NCI-H1048 (cell line): ENCODE data around the gene TMEM231.
"Not testable (repeated sequence)": the region's sequence is repeated elsewhere in the genome, so short reads cannot be mapped to it uniquely, and the experiment has no call there.

Experiments
- DNase-seq: peaks from one replicate; lab custom pipeline; 2025; lab: John Stamatoyannopoulos, UW

Gene TMEM231

DNA sequence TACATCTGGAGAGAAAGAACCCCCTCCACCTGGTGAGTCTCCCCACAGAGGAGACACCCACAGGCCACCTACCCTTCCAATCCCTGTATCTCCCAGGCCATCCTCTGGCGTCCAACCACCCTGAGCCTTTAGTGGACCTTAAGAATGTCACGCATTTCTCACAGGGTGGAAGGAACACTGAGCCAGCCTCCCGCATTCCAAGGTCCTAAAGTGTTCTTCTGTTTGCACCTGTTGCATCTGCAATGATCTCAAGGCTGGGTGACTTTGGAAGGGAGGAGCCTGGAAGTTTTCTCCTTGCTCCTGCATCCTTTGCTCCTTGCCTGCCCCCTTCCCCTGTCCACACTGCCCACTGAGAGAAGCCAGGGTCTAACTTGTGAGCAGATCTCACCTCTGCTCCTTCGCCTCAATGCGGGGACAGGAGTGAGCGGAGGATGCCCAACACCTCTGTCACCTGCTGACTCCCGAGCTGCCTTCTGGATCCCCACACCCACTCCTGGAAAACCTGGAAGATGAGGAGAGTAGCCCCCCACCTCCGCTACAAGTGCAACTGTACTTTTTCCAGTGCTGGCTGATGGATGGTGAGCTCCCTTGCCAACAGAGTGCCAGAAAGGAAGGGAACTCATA is 23.8 kb downstream of the TMEM231 start:
- DNase-seq = no peak

DNA sequence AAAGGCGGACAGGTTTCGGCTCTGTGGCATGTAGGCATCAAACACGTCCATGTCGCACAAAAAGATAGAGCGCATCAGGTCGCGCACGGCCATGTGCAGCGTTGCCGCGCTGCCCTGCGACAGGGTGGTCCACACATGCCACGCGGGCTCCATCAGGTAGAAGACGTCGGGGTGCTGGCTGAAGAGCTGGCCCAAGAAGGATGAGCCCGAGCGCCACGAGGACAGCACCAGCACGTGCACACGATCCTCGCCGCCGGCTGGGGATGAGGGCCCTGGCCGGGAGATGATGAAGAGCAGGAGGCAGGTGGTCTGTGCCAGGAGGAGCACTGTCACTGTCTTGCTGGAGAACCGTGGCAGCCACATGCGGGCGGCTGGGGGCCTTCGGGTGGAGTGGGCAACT is 26.1 kb downstream of the TMEM231 start:
- DNase-seq = no peak

GRCh38 chr16:75529056-75529905 is 26.8 kb downstream of the TMEM231 start:
- DNase-seq = no peak

- DNase-seq = no peak
Measured at GRCh38 chr16:75527825-75528299, 28.2 kb downstream of the TMEM231 start.

- DNase-seq = no peak
Measured at GRCh38 chr16:75526032-75526790, 29.8 kb downstream of the TMEM231 start.

DNA sequence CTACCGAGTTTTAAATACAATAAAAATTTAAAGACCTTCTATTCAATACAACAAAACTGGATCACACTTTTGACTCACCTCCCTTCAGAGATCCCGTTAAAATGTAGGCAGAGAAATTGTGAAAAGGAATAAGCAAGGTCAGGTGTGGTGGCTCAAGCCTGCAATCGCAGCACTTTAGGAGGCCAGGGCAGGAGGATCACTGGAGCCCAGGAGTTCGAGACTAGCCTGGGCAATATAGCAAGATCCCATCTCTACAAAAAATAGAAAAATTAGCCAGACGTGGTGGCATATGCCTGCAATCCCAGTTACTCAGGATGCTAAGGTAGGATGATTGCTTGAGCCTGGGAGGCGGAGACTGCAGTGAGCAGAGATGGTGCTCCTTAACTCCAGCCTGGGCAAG is 36.9 kb downstream of the TMEM231 start:
- DNase-seq = no peak

DNA sequence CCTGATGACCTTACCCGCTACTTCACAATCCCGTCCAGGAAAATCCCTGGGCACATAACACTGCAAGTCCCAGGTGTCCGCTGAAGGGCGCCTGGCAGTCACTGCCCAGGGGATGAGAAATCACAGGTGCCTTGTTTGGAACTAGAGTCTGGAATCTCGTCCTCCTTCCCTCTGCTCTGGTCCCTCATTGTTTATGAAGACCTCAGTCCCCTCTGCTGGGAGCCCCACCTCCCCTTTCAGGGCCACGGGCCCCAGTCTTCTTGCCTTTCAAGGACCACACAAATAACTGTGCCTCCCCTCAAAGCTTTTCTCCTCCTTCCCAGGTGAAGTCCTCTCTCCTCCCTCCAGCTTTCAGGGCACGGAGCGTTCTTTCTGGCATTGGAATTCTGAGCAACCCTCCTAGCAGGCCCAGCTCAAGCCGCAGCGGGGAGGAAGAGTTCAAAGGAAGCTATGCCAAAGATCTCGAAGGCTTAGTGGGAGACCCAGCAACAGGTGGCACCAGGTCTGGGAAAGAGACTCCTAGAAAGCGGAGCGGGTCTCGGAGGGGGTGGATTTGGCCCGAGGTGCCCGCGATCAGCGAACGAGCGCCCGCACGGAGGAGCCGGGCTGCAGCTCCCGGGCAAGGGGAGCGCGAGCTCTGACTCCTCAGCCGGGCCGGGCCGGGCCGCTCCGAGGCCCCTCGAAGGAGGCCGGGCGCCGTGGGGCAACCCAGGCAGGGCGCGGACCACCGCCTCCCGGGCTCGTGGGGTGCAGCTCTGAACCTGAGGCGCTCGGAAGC is 39.7 kb downstream of the TMEM231 start:
- not testable (repeated sequence) for DNase-seq

GRCh38 chr16:75514296-75514695 is 41.8 kb downstream of the TMEM231 start:
- no peak for DNase-seq

- no peak for DNase-seq
Measured at GRCh38 chr16:75506574-75506973, 49.5 kb downstream of the TMEM231 start.

GRCh38 chr16:75506107-75506506 is 49.9 kb downstream of the TMEM231 start:
- no peak for DNase-seq

- DNase-seq = no peak
Measured at GRCh38 chr16:75503801-75504200, 52.3 kb downstream of the TMEM231 start.

DNA sequence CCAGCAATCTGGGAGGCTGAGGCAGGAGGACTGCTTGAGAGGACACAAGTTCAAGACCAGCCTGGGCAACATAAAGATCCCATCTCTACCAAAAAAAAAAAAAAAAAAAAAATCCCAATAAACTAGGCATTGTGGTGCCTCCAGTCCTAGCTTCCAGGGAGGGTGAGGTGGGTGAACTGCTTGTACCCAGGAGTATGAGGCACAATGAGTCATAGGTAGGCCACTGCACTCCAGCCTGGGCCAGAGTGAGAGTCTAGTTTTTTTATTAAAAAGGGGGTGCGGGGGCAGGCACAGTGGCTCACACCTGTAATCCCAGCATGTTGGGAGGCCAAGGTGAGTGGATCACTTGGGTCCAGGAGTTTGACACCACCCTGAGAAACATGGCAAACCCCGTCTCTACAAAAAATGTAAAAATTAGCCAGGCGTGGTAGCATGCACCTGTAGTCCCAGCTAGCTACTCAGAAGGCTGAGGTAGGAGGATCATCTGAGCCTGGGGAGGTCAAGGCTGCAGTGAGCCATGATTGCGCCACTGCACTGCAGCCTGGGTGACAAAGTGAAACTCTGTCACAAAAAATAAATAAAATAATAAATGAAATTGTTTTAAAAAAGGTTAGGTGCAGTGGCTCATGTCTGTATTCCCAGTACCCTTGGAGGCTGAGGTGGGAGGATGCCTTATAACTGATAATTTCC is 53.0 kb downstream of the TMEM231 start:
- no peak for DNase-seq

- DNase-seq = not testable (repeated sequence)
Measured at GRCh38 chr16:75501820-75502219, 54.2 kb downstream of the TMEM231 start.

DNA sequence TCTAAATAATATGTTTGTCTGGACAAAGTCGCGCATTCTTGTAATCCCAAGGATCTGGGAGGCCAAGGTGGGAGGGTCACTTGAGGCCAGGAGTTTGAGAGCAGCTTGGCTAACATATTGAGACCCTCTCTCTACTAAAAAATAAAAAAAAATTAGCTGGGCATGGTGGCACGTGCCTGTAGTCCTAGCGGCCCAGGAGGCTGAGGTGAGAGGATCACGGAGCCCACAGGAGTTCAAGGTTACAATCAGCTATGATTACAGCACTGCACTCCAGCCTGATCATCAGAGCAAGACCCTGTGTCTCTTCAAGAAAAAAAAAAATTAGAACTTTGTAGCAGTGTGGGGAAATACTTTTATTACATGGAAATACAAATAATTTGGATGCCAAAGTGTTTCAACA is 54.7 kb downstream of the TMEM231 start:
- no peak for DNase-seq

DNA sequence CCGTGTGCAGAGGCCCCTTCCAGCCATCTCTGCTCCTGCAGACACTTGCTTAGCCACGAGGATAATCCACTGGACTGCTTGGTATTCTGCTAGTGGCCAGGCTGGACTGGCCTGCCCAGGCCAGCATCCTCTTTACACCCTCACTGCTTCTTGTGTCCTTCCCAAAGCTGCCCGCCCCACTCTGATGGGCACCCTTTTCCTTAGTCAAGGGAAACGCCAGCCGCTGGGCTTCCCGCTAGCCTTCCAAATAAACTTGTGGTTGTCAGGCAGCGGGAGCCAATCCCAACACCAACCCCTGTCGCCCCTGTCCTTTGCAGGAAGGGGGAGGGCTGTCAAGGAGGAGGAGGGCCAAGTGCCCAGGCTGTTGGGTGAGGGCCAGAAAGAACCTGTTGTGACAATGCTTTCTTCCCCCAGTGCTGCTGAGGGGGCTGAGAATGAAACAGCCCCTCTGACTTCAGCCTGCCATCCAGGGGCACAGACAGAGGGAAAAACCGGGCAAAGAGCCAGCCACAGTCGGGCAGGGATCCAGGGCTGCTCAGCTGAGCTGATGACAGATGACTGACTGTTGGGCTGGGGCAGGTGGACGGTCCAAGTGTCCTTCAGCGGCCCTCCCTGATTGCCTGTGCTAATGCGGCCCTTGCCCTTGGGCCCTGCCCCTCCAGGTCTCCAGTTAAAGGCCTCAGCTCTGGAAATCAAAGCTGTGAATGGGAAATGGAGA is 57.3 kb downstream of the TMEM231 start:
- not testable (repeated sequence) for DNase-seq

DNA sequence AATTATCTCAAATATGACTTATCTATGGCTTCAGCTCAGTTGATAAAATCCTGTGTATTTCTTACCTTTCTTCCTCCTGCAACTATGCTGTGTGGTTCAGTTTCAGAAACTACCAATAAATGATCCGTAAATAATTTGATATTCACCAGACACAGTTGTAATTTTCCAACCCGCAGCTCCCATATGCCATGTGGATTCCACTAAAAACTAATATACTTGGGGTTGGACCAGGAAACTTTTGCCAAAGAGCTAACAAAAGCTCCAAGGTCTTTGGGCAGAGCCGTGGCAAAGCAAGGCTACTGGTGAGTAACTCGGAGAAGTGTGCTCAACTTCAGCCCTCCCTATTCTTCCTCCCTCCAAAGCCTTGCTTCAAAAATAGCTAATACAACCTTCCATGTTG is 58.5 kb downstream of the TMEM231 start:
- no peak for DNase-seq

DNA sequence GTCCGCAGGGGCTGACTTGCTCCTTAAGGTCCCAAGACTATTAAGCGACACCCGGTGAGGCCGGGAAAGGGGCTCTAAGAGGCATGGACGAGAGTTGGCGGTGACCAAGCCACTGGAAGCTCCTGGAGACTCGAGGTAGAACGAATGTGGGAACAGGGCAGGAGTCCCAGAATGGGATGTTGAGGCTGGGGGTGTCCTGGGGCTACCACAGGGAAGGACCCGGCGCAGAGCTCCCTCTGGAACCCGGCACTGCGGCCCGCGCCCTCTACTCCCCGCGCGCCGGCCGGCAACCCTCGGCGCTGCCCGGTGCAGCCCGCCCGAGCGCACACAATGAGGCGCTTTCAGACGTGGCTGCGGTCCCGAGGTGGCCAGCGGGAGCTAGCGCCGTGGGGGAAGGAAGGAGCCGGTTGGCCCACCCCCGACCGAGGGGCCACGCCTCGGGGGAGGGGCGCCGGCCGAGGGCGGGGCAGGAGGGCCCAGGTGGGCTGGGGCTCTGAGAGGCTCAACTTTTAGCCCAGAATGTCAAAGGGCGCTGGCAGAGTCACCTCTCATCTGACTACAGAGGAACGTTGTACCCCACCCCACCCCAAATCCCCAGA is 60.9 kb downstream of the TMEM231 start, which contains the start of gene CHST6:
Gene CHST6, minus strand, starts transcription at position 366 of the 599 bp plus-strand sequence. CDS start 15,613 bp downstream, outside the sequence.
- DNase-seq = no peak

- no peak for DNase-seq
Measured at GRCh38 chr16:75494661-75495075, 61.4 kb downstream of the TMEM231 start.

DNA sequence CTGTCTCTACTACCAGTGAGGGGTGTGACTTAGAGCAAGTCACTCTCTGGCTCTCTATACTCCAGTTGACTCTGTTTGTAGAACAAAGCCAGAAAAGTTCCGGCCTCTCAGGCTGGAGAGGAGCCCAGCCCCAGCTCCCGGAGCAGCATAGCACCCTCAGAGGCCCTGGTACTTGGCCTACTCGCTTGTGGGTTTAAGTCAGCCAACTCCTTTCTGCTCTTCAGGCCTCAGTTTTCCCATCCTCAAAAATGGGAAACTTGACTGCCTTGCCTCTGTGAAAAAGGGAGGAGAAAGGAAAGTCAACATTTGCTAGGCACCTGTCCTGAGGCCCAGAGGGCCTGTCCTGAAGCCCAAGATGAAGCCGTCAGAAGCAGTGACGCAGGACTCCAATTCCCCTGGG is 61.9 kb downstream of the TMEM231 start:
- no peak for DNase-seq

DNA sequence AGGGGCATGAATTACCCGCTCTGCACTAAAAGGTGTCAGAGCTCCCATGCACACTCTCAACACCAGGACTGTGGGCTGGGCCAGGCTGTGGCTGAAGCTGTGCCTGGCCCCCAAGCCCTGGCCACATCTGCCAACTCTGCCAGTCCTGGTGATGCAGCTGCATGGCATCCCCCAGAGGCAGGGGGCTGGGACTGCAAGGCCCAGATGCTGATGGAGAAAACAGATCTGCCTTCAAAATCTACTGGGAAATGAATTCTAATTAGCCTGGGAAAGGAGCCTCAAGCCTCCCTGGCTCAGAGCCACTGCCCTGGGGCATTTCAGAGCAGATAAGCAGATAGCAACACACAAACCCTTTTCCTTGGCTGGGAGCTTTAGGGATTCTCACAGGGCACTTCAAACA is 64.2 kb downstream of the TMEM231 start:
- no peak for DNase-seq
